Measurements from ENCODE around the gene ENAH.

The ENAH gene

GRCh38 chr1:225592362-225593025 lies 60.4 kb downstream of the ENAH start:
- no peak for TF ChIP-seq CTCF (conservative IDR thresholded peaks at IDR 0.05; ENCODE audit: low read depth, low read length)

GRCh38 chr1:225587310-225587709 lies 65.6 kb downstream of the ENAH start:
- H3K4me3 ChIP-seq (ENCODE audit: low read length) = no peak overlapping the region
- no peak for DNase-seq (ENCODE audit: low read depth)
- TF ChIP-seq CTCF (conservative IDR thresholded peaks at IDR 0.05; ENCODE audit: low read depth, low read length) = no peak

More at GRCh38 chr1:225592362-225593025, 60.4 kb downstream of the ENAH start:
- no peak for DNase-seq (ENCODE audit: low read depth)
- no peak overlapping the region for H3K4me3 ChIP-seq (ENCODE audit: low read length)

GRCh38 chr1:225581186-225581585 lies 71.7 kb downstream of the ENAH start:
- H3K4me3 ChIP-seq (ENCODE audit: low read length) = no peak overlapping the region
- no peak for TF ChIP-seq CTCF (conservative IDR thresholded peaks at IDR 0.05; ENCODE audit: low read depth, low read length)
- no peak for DNase-seq (ENCODE audit: low read depth)

- TF ChIP-seq CTCF (conservative IDR thresholded peaks at IDR 0.05; ENCODE audit: low read depth, low read length) = no peak
- no peak for DNase-seq (ENCODE audit: low read depth)
- no peak overlapping the region for H3K4me3 ChIP-seq (ENCODE audit: low read length)
These were observed 72.5 kb downstream of the ENAH start for GRCh38 chr1:225580238-225581099.

- no peak for DNase-seq (ENCODE audit: low read depth)
- no peak for TF ChIP-seq CTCF (conservative IDR thresholded peaks at IDR 0.05; ENCODE audit: low read depth, low read length)
- no peak overlapping the region for H3K4me3 ChIP-seq (ENCODE audit: low read length)
These were observed 74.5 kb downstream of the ENAH start for GRCh38 chr1:225578251-225578977.

- no peak for TF ChIP-seq CTCF (conservative IDR thresholded peaks at IDR 0.05; ENCODE audit: low read depth, low read length)
- no peak for DNase-seq (ENCODE audit: low read depth)
- no peak overlapping the region for H3K4me3 ChIP-seq (ENCODE audit: low read length)
These were observed 75.7 kb downstream of the ENAH start for GRCh38 chr1:225577241-225577640.
